ENCODE data around the gene EDDM13.
"Not testable (repeated sequence)": the region's sequence is repeated elsewhere in the genome, so short reads cannot be mapped to it uniquely, and the experiment has no call there.

EDDM13 gene

GRCh38 chr19:56272161-56272798 lies at the start of gene EDDM13:
TSS of gene EDDM13 (plus strand) at chr19:56272748. CDS start at chr19:56272835, 87 bp downstream.
- ATAC-seq (no peak), DNase-seq (no peak)

- no peak for ATAC-seq
- DNase-seq, result no peak
Measured at GRCh38 chr19:56222901-56223300, 49.6 kb upstream of the EDDM13 start.

GRCh38 chr19:56223481-56223880 lies 49.1 kb upstream of the EDDM13 start:
- no peak for DNase-seq
- ATAC-seq, result no peak

GRCh38 chr19:56245121-56245740 lies 27.3 kb upstream of the EDDM13 start:
- DNase-seq, result no peak
- ATAC-seq, result no peak

GRCh38 chr19:56245764-56246163 lies 26.8 kb upstream of the EDDM13 start:
- ATAC-seq, DNase-seq: not testable (repeated sequence)

GRCh38 chr19:56248736-56249338 lies 23.7 kb upstream of the EDDM13 start:
- not testable (repeated sequence) for DNase-seq, ATAC-seq

- ATAC-seq (peak; percentile 71), DNase-seq (peak; percentile 85)
Measured at GRCh38 chr19:56252699-56253422, 19.7 kb upstream of the EDDM13 start.

- no peak for DNase-seq
- peak; percentile 40 for ATAC-seq
Measured at GRCh38 chr19:56253737-56254136, 18.8 kb upstream of the EDDM13 start.

- DNase-seq (no peak), ATAC-seq (no peak)
Measured at GRCh38 chr19:56258272-56258671, 14.3 kb upstream of the EDDM13 start.

GRCh38 chr19:56261145-56261544 lies 11.4 kb upstream of the EDDM13 start:
- DNase-seq, result no peak

GRCh38 chr19:56261932-56262331 lies 10.6 kb upstream of the EDDM13 start:
- DNase-seq, ATAC-seq: not testable (repeated sequence)

More at GRCh38 chr19:56261145-56261544, 11.4 kb upstream of the EDDM13 start:
- ATAC-seq, result no peak

- ATAC-seq, result no peak
Measured at GRCh38 chr19:56263319-56263718, 9.2 kb upstream of the EDDM13 start.

GRCh38 chr19:56266051-56266450 lies 6.5 kb upstream of the EDDM13 start:
- DNase-seq (no peak), ATAC-seq (no peak)

More at GRCh38 chr19:56263319-56263718, 9.2 kb upstream of the EDDM13 start:
- no peak for DNase-seq

GRCh38 chr19:56269348-56269747 lies 3.2 kb upstream of the EDDM13 start:
- DNase-seq (no peak), ATAC-seq (no peak)

- DNase-seq (no peak), ATAC-seq (no peak)
Measured at GRCh38 chr19:56270676-56271075, 1.9 kb upstream of the EDDM13 start.

GRCh38 chr19:56271151-56271550 lies 1.4 kb upstream of the EDDM13 start:
- ATAC-seq, result no peak
- no peak for DNase-seq

GRCh38 chr19:56273563-56274117 lies 1.1 kb downstream of the EDDM13 start:
- ATAC-seq, result no peak
- DNase-seq, result no peak

- DNase-seq (no peak), ATAC-seq (no peak)
Measured at GRCh38 chr19:56282809-56283208, 10.3 kb downstream of the EDDM13 start.

GRCh38 chr19:56284746-56285145 lies 12.2 kb downstream of the EDDM13 start:
- ATAC-seq, result no peak
- DNase-seq, result no peak

- ATAC-seq (no peak), DNase-seq (no peak)
Measured at GRCh38 chr19:56290104-56290503, 17.6 kb downstream of the EDDM13 start.

- DNase-seq (peak; percentile 53), ATAC-seq (peak; percentile 91)
Measured at GRCh38 chr19:56291867-56292266, 19.3 kb downstream of the EDDM13 start.

- ATAC-seq (no peak), DNase-seq (no peak)
Measured at GRCh38 chr19:56294549-56294948, 22.0 kb downstream of the EDDM13 start.

Data from stimulated activated naive CD8-positive, alpha-beta T cell treated with anti-CD3 and anti-CD28 coated beads, Interleukin-15, Interleukin-2, amounts not matched to agents 100 U/mL and 50 U/mL, for 24 hours (primary cell).